WERI-Rb-1 (cell line): ENCODE results near the gene ANKRD17.

Source experiments
- DNase-seq: peaks from one replicate; pipeline ENCODE4 v3.0.0-alpha.2; 2020
- H3K27ac ChIP-seq: fragments of 250-450 bp; sonication (Bioruptor Pico); 2 replicates; pipeline ENCODE4 v1.5.1; 2020; ENCODE audit warnings: mild to moderate bottlenecking, moderate library complexity
- H3K27me3 ChIP-seq: fragments of 250-450 bp; sonication (Bioruptor Pico); 2 replicates; pipeline ENCODE4 v1.5.1; 2021; ENCODE audit warnings: mild to moderate bottlenecking, low read depth, moderate library complexity; ENCODE audit not compliant: insufficient read depth, severe bottlenecking
- H3K36me3 ChIP-seq: fragments of 250-450 bp; sonication (Bioruptor Pico); 2 replicates; pipeline ENCODE4 v1.5.1; 2020; ENCODE audit warnings: mild to moderate bottlenecking, moderate library complexity
- H3K4me3 ChIP-seq: 2 replicates; pipeline ENCODE4 v1.5.1; 2011; ENCODE audit warnings: low read depth, mild to moderate bottlenecking, control low read depth, low read length
- H3K9me3 ChIP-seq: fragments of 250-450 bp; sonication (Bioruptor Pico); 2 replicates; pipeline ENCODE4 v1.5.1; 2021; ENCODE audit warnings: mild to moderate bottlenecking, moderate library complexity; ENCODE audit not compliant: severe bottlenecking
- TF ChIP-seq, protein P1 (sequence below): IDR thresholded peaks from 2 replicates; pipeline ENCODE4 v1.5.1; 2011; ENCODE audit warnings: low read depth, mild to moderate bottlenecking, control low read depth, inconsistent platforms, low read length

ANKRD17 gene

DNA sequence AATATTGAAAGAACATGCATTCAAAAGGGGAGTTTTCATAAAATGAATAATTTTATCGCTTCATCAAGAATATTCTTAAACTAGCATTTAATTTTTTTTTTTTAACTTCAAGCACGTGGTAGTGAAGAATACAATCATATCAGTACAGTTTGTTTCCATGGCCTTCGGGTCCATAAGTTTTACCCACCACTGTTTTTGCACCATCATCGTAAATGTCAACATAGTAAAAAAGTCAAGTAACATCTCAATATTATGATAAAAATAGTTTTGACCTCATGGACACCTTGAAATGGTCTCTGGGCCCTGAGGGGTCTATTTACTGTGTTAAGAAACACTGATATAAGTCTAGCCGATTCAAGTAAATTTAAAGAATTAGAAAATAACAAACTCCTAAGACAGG, 80.2 kb downstream of the ANKRD17 start:
- Histone ChIP-seq H3K27me3 (no peaks in the 10 kb centered on the region), H3K9me3 (no peaks in the 10 kb centered on the region), H3K36me3 (peaks cover 22% of the 10 kb centered on the region), H3K27ac (no peak overlapping the region), H3K4me3 (no peak overlapping the region)
- TF ChIP-seq, protein P1, sequence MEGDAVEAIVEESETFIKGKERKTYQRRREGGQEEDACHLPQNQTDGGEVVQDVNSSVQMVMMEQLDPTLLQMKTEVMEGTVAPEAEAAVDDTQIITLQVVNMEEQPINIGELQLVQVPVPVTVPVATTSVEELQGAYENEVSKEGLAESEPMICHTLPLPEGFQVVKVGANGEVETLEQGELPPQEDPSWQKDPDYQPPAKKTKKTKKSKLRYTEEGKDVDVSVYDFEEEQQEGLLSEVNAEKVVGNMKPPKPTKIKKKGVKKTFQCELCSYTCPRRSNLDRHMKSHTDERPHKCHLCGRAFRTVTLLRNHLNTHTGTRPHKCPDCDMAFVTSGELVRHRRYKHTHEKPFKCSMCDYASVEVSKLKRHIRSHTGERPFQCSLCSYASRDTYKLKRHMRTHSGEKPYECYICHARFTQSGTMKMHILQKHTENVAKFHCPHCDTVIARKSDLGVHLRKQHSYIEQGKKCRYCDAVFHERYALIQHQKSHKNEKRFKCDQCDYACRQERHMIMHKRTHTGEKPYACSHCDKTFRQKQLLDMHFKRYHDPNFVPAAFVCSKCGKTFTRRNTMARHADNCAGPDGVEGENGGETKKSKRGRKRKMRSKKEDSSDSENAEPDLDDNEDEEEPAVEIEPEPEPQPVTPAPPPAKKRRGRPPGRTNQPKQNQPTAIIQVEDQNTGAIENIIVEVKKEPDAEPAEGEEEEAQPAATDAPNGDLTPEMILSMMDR, result no peak
- DNase-seq, result no peak

DNA sequence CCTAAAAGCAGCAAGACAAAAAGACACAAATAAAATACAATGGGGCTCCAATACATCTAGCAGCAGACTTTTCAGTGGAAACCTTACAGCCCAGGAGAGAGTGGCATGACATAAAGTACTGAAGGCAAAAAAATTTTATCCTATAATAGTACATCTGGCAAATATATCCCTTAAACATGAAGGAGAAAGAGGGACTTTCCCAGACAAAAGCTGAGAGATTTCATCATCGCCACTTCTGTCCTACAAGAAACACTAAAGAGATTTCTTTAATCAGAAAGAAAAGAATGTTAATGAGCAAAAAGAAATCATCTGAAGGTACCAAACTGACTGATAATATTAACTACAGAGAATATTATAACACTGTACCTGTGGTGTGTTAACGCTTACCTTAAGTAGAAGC, 86.4 kb downstream of the ANKRD17 start:
- Histone ChIP-seq H3K27ac (no peak overlapping the region), H3K36me3 (peaks cover 77% of the 10 kb centered on the region), H3K27me3 (no peaks in the 10 kb centered on the region), H3K9me3 (no peaks in the 10 kb centered on the region), H3K4me3 (no peak overlapping the region)
- no peak for DNase-seq
- TF ChIP-seq, protein P1, result no peak

DNA sequence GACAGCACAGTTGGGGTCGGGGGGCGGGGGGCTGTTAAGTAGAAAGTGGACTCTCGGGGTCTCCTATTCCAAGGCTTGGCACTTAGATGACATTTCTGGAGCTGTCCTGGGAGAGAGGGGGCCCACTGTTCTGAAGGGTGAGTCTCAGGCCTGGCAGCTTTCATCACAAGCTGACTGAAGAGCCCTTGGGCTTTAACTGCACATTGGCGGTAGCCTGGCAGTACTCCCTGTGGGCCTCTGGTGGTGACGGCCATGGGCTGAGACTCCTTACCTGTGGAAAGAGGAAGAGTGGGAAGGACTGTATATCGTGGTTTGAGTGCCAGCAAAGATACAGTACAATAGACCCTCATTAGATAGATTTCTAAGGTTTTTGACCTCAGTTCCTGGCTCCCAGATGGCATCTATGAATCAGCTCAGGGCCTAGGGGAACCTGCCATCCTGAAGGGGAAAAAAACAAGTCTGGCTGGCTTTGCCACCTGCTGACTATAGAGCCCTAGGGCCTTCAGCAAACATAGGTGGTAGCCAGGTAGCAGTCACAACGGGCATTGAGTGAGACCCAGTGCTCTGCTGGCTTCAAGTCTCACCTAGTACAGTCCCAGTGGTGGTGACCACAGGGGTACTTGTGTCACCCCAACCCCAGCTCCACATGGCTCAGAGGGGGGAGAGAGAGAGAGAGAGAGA, 87.9 kb downstream of the ANKRD17 start:
- no peak for DNase-seq

GRCh38 chr4:73166212-73166611, 92.4 kb downstream of the ANKRD17 start:
- TF ChIP-seq, protein P1, result no peak

More for the DNA sequence above, 87.9 kb downstream of the ANKRD17 start:
- H3K4me3 ChIP-seq, result no peak overlapping the region
- peaks cover 82% of the 10 kb centered on the region for H3K36me3 ChIP-seq
- no peak overlapping the region for H3K27ac ChIP-seq
- no peaks in the 10 kb centered on the region for H3K27me3 ChIP-seq
- TF ChIP-seq, protein P1, result no peak
- no peaks in the 10 kb centered on the region for H3K9me3 ChIP-seq

GRCh38 chr4:73161527-73162185, 96.9 kb downstream of the ANKRD17 start:
- no peak overlapping the region for H3K4me3 ChIP-seq
- no peaks in the 10 kb centered on the region for H3K9me3 ChIP-seq
- no peak for DNase-seq
- TF ChIP-seq, protein P1, result no peak
- no peaks in the 10 kb centered on the region for H3K27me3 ChIP-seq
- peaks cover 57% of the 10 kb centered on the region for H3K36me3 ChIP-seq
- no peak overlapping the region for H3K27ac ChIP-seq

More at GRCh38 chr4:73166212-73166611, 92.4 kb downstream of the ANKRD17 start:
- DNase-seq, result no peak
- Histone ChIP-seq H3K36me3 (peaks cover 76% of the 10 kb centered on the region), H3K4me3 (no peak overlapping the region), H3K27ac (no peak overlapping the region), H3K27me3 (no peaks in the 10 kb centered on the region), H3K9me3 (no peaks in the 10 kb centered on the region)
